CD4-positive, alpha-beta T cell treated with Interleukin-21 for 1 hour (primary cell): ENCODE results near the gene FBXL17.

ENCODE experiments used
- DNase-seq: peaks from one replicate; pipeline ENCODE4 v3.0.0-alpha.2; 2020

Gene FBXL17

GRCh38 chr5:107887166-107887943, 494.5 kb downstream of the FBXL17 start:
- no peak for DNase-seq

GRCh38 chr5:107885601-107886000, 496.3 kb downstream of the FBXL17 start:
- DNase-seq = no peak

- no peak for DNase-seq
Measured at GRCh38 chr5:107884871-107885270, 497.0 kb downstream of the FBXL17 start.

GRCh38 chr5:107878661-107879060, 503.2 kb downstream of the FBXL17 start:
- no peak for DNase-seq

- DNase-seq = no peak
Measured at GRCh38 chr5:107876906-107877305, 505.0 kb downstream of the FBXL17 start.

GRCh38 chr5:107876261-107876660, 505.6 kb downstream of the FBXL17 start:
- no peak for DNase-seq

- DNase-seq = no peak
Measured at GRCh38 chr5:107875833-107876232, 506.1 kb downstream of the FBXL17 start.

- DNase-seq = no peak
Measured at GRCh38 chr5:107874795-107875194, 507.1 kb downstream of the FBXL17 start.

GRCh38 chr5:107873877-107874276, 508.0 kb downstream of the FBXL17 start:
- DNase-seq = no peak

- DNase-seq = no peak
Measured at GRCh38 chr5:107871023-107871422, 510.9 kb downstream of the FBXL17 start.

- DNase-seq = no peak
Measured at GRCh38 chr5:107869438-107870115, 512.3 kb downstream of the FBXL17 start.

GRCh38 chr5:107868650-107869409, 513.1 kb downstream of the FBXL17 start:
- DNase-seq = no peak

- no peak for DNase-seq
Measured at GRCh38 chr5:107867266-107867665, 514.6 kb downstream of the FBXL17 start.

GRCh38 chr5:107864793-107865192, 517.1 kb downstream of the FBXL17 start:
- no peak for DNase-seq

- no peak for DNase-seq
Measured at GRCh38 chr5:107863125-107863524, 518.8 kb downstream of the FBXL17 start.

- no peak for DNase-seq
Measured at GRCh38 chr5:107861565-107861964, 520.3 kb downstream of the FBXL17 start.

- no peak for DNase-seq
Measured at GRCh38 chr5:107860044-107860443, 521.9 kb downstream of the FBXL17 start.

GRCh38 chr5:107858788-107859187, 523.1 kb downstream of the FBXL17 start:
- DNase-seq = no peak

GRCh38 chr5:107858324-107858723, 523.6 kb downstream of the FBXL17 start:
- no peak for DNase-seq

GRCh38 chr5:107857785-107858184, 524.1 kb downstream of the FBXL17 start:
- DNase-seq = no peak

- no peak for DNase-seq
Measured at GRCh38 chr5:107855171-107855570, 526.7 kb downstream of the FBXL17 start.

GRCh38 chr5:107853696-107854095, 528.2 kb downstream of the FBXL17 start:
- DNase-seq = no peak

- DNase-seq = no peak
Measured at GRCh38 chr5:107853031-107853430, 528.9 kb downstream of the FBXL17 start.

GRCh38 chr5:107849118-107849517, 532.8 kb downstream of the FBXL17 start:
- no peak for DNase-seq
